ENCODE data around the gene GAD2.

DNA sequence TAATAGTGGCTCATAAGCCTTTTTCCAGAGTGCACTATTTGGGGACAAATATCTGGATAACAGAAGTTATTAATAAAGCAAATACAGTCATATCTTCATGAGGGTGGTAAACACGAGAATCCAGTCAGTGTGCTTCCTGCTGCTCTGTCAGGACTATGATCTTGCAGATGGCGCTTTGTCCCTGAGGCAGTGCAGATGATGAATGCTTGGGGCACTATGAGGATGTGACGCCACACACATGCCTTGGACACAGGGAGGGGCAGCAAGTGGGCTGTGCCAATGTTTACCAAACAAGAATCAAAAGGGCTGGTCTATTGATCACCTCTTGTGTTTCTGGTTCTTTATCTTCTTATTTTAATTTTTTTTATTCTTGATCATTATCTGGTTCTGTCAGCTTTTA is 79.8 kb downstream of the GAD2 start:
- no peak for TF ChIP-seq POLR2A (IDR thresholded peaks at IDR 0.05)
- TF ChIP-seq, protein P1, sequence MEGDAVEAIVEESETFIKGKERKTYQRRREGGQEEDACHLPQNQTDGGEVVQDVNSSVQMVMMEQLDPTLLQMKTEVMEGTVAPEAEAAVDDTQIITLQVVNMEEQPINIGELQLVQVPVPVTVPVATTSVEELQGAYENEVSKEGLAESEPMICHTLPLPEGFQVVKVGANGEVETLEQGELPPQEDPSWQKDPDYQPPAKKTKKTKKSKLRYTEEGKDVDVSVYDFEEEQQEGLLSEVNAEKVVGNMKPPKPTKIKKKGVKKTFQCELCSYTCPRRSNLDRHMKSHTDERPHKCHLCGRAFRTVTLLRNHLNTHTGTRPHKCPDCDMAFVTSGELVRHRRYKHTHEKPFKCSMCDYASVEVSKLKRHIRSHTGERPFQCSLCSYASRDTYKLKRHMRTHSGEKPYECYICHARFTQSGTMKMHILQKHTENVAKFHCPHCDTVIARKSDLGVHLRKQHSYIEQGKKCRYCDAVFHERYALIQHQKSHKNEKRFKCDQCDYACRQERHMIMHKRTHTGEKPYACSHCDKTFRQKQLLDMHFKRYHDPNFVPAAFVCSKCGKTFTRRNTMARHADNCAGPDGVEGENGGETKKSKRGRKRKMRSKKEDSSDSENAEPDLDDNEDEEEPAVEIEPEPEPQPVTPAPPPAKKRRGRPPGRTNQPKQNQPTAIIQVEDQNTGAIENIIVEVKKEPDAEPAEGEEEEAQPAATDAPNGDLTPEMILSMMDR (IDR thresholded peaks at IDR 0.05), result no peak

Data from Peyer's patch (tissue), 4 donors.